A549 (cell line): ENCODE results near the gene PRKAG2.

Experiments
- CHD4 ChIP-seq: fragments of 200-600 bp; sonication (generic); IDR thresholded peaks from 2 replicates; pipeline ENCODE4 v1.6.1; 2016; ENCODE audit warnings: antibody characterized with exemption, mild to moderate bottlenecking, borderline replicate concordance
- KDM1A ChIP-seq: fragments of 200-600 bp; sonication (generic); IDR thresholded peaks from 2 replicates; pipeline ENCODE4 v1.6.1; 2016; ENCODE audit warnings: low read depth, mild to moderate bottlenecking
- KDM5A ChIP-seq: fragments of 200-600 bp; sonication (generic); IDR thresholded peaks from 2 replicates; pipeline ENCODE4 v1.6.1; 2016; ENCODE audit warnings: antibody characterized with exemption, mild to moderate bottlenecking
- MYC ChIP-seq: IDR thresholded peaks from 2 replicates; pipeline ENCODE4 v1.6.1; 2012; ENCODE audit warnings: mild to moderate bottlenecking, inconsistent platforms, low read length, improper control_type of control experiment, borderline replicate concordance
- POLR2A ChIP-seq: IDR thresholded peaks from 2 replicates; pipeline ENCODE4 v1.6.1; 2012; ENCODE audit warnings: mild to moderate bottlenecking, low read length
- TP53 ChIP-seq: fragments of 250-450 bp; sonication (Bioruptor Pico); IDR thresholded peaks from 2 replicates; pipeline ENCODE4 v1.5.0; 2021; ENCODE audit warnings: mild to moderate bottlenecking, moderate library complexity
- TF ChIP-seq, protein P1 (sequence below): fragments of >200 bp; sonication (Bioruptor Twin); formaldehyde crosslinking; IDR thresholded peaks from 3 replicates; pipeline ENCODE4 v1.5.1; 2016
- TF ChIP-seq, protein P2 (sequence below): IDR thresholded peaks from 2 replicates; pipeline ENCODE4 v1.6.1; 2012

DNA sequence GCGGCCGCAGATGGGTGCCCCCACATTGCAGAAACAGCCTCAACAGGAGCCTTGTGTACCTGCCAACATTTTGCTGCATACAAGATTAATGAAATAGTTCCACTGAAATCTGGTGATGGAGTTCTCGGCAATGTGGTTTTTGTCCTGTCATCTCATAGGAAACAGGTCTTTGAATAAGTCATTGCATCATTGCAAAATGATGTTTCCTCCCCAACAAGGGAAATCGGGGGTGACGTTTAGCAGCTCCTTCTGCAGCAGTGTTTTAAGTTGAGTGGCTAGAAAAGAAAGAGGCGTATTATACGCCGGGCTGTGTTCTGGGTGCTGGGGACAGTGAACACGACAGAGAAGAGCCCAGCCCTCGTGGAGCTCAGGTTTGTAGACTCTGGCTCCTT is 177.0 kb downstream of the PRKAG2 start:
- TF ChIP-seq KDM5A = no peak
- TF ChIP-seq, protein P1, sequence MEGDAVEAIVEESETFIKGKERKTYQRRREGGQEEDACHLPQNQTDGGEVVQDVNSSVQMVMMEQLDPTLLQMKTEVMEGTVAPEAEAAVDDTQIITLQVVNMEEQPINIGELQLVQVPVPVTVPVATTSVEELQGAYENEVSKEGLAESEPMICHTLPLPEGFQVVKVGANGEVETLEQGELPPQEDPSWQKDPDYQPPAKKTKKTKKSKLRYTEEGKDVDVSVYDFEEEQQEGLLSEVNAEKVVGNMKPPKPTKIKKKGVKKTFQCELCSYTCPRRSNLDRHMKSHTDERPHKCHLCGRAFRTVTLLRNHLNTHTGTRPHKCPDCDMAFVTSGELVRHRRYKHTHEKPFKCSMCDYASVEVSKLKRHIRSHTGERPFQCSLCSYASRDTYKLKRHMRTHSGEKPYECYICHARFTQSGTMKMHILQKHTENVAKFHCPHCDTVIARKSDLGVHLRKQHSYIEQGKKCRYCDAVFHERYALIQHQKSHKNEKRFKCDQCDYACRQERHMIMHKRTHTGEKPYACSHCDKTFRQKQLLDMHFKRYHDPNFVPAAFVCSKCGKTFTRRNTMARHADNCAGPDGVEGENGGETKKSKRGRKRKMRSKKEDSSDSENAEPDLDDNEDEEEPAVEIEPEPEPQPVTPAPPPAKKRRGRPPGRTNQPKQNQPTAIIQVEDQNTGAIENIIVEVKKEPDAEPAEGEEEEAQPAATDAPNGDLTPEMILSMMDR = no peak
- TF ChIP-seq TP53 (CRISPR knock-in tag) = no peak
- TF ChIP-seq, protein P2, sequence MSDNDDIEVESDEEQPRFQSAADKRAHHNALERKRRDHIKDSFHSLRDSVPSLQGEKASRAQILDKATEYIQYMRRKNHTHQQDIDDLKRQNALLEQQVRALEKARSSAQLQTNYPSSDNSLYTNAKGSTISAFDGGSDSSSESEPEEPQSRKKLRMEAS = no peak
- no peak for TF ChIP-seq POLR2A
- TF ChIP-seq MYC = no peak
- TF ChIP-seq KDM1A = no peak
- no peak for TF ChIP-seq CHD4
